HepG2 (cell line): ENCODE results near the gene HTRA2. TPM values are rescaled to one million over a fixed set of nuclear protein-coding genes. Genes with fewer than 3 reads are reported as not detected.
A peak's percentile ranks its signal among the peaks of the same experiment; 100 is the strongest.

Experiments used
- DNMT3B ChIP-seq: conservative IDR thresholded peaks from 2 replicates; pipeline ENCODE4 v1.6.1; 2016; ENCODE audit warnings: missing biosample characterization, control low read depth
- SP140L ChIP-seq: sonication (generic); formaldehyde crosslinking; IDR thresholded peaks from 2 replicates; pipeline ENCODE4 v1.4.0; 2020; ENCODE audit warnings: missing genetic modification reagents, borderline replicate concordance
- TAF15 ChIP-seq: fragments of 200-400 bp; formaldehyde crosslinking; IDR thresholded peaks from one replicate; pipeline ENCODE4 v1.6.1; 2018; ENCODE audit warnings: mild to moderate bottlenecking, low read depth, low read length; ENCODE audit not compliant: poor library complexity, severe bottlenecking
- ZNF136 ChIP-seq: sonication (generic); formaldehyde crosslinking; IDR thresholded peaks from 2 replicates; pipeline ENCODE4 v1.8.1; 2022; ENCODE audit warnings: low read depth, mild to moderate bottlenecking, moderate library complexity, missing genetic modification reagents
- polyA plus RNA-seq, 8 experiments: library from polyadenylated mRNA; depleted of rRNA in 3 of 8; stranded (reverse) in 7 of 8; unstranded in 1 of 8; fragments of >200 nt; fragmentation: Illumina TruSeq in 4 of 8; extraction: Trizol in 4 of 8; gene quantifications; 2 replicates each; pipeline versions ENCODE4 v1.2.1 to v1.2.3, GENCODE V29; 2011 to 2016; ENCODE audit warnings: low read depth in 4 of 8, missing spikeins in 1 of 8, mixed read lengths in 1 of 8; ENCODE audit not compliant: insufficient read depth in 1 of 8
- total RNA-seq, 5 experiments: library from RNA; depleted of rRNA; stranded (reverse); fragments of >200 nt; fragmentation: Illumina TruSeq; extraction: Trizol; gene quantifications; 2 replicates each; pipeline ENCODE4 v1.2.3, GENCODE V29; 2016; ENCODE audit warnings: low read depth in 1 of 5
- TF ChIP-seq, protein P1 (sequence below): sonication (generic); formaldehyde crosslinking; IDR thresholded peaks from 2 replicates; pipeline ENCODE4 v1.4.0; 2020; ENCODE audit warnings: missing genetic modification reagents, borderline replicate concordance
- TF ChIP-seq, protein P2 (sequence below): sonication (generic); formaldehyde crosslinking; IDR thresholded peaks from 2 replicates; pipeline ENCODE4 v1.4.0; 2020; ENCODE audit warnings: mild to moderate bottlenecking, missing genetic modification reagents
- TF ChIP-seq, protein P3 (sequence below): sonication (generic); formaldehyde crosslinking; IDR thresholded peaks from 2 replicates; pipeline ENCODE4 v1.4.0; 2020; ENCODE audit warnings: missing genetic modification reagents
- TF ChIP-seq, protein P4 (sequence below): sonication (generic); formaldehyde crosslinking; IDR thresholded peaks from 2 replicates; pipeline ENCODE4 v1.8.1; 2023; ENCODE audit warnings: mild to moderate bottlenecking, missing genetic modification reagents
- TF ChIP-seq, protein P5 (sequence below): sonication (generic); formaldehyde crosslinking; IDR thresholded peaks from 2 replicates; pipeline ENCODE4 v1.5.0; 2020; ENCODE audit warnings: missing genetic modification reagents

The HTRA2 gene
- total and polyA plus RNA-seq, 2 of the 13 experiments (the other 11 are each of a cell fraction or from before 2014, with no cell fraction given): 47.7 to 50.3 TPM

DNA sequence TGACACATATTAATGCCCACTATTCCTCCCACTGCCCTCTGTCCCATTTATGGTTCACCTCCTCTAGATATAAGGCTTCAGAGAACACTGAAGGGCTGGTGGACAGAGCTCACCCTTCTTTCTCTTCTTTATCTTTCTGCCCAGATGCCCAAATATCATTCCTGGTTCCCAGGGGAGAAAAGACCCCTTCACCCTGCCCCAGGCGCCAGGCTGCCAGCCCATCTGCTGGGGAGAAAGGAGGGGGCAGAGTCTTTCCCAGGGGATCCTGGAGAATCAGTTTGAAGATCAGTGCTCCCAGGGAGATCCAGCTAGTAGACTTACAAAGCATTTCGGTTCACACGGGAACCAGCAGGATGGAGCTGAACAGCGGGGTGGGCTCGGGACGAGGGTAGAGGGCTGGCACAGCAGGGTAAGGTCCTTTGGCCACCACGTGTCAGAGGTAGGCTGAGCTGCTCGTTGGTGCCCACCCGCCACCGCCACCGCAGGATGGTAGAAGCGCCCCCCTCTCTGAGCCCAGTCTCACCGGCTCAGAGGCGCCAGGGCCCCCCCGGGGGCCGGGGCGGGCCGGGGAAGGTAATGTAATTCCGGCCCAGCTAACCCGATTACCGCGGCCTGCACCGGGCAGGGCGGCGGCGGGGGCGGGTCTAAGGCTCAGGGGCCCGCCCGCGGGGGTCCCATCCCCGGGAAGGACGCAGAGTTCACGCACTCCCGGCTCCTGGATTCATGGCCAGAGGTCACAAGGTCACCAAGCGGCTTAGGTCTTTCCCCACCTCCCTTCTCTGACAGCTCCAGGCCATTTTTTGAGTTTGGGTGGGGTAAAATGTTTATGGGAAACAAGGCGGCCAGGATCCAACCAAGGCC is 16.8 kb upstream of the HTRA2 start (continued):
- TF ChIP-seq, protein P1, sequence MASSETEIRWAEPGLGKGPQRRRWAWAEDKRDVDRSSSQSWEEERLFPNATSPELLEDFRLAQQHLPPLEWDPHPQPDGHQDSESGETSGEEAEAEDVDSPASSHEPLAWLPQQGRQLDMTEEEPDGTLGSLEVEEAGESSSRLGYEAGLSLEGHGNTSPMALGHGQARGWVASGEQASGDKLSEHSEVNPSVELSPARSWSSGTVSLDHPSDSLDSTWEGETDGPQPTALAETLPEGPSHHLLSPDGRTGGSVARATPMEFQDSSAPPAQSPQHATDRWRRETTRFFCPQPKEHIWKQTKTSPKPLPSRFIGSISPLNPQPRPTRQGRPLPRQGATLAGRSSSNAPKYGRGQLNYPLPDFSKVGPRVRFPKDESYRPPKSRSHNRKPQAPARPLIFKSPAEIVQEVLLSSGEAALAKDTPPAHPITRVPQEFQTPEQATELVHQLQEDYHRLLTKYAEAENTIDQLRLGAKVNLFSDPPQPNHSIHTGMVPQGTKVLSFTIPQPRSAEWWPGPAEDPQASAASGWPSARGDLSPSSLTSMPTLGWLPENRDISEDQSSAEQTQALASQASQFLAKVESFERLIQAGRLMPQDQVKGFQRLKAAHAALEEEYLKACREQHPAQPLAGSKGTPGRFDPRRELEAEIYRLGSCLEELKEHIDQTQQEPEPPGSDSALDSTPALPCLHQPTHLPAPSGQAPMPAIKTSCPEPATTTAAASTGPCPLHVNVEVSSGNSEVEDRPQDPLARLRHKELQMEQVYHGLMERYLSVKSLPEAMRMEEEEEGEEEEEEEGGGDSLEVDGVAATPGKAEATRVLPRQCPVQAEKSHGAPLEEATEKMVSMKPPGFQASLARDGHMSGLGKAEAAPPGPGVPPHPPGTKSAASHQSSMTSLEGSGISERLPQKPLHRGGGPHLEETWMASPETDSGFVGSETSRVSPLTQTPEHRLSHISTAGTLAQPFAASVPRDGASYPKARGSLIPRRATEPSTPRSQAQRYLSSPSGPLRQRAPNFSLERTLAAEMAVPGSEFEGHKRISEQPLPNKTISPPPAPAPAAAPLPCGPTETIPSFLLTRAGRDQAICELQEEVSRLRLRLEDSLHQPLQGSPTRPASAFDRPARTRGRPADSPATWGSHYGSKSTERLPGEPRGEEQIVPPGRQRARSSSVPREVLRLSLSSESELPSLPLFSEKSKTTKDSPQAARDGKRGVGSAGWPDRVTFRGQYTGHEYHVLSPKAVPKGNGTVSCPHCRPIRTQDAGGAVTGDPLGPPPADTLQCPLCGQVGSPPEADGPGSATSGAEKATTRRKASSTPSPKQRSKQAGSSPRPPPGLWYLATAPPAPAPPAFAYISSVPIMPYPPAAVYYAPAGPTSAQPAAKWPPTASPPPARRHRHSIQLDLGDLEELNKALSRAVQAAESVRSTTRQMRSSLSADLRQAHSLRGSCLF (CRISPR knock-in tag): no peak
- TF ChIP-seq ZNF136 (CRISPR knock-in tag) (no peak), DNMT3B (no peak), TAF15 (peak; percentile 41), SP140L (no peak)
- TF ChIP-seq, protein P2, sequence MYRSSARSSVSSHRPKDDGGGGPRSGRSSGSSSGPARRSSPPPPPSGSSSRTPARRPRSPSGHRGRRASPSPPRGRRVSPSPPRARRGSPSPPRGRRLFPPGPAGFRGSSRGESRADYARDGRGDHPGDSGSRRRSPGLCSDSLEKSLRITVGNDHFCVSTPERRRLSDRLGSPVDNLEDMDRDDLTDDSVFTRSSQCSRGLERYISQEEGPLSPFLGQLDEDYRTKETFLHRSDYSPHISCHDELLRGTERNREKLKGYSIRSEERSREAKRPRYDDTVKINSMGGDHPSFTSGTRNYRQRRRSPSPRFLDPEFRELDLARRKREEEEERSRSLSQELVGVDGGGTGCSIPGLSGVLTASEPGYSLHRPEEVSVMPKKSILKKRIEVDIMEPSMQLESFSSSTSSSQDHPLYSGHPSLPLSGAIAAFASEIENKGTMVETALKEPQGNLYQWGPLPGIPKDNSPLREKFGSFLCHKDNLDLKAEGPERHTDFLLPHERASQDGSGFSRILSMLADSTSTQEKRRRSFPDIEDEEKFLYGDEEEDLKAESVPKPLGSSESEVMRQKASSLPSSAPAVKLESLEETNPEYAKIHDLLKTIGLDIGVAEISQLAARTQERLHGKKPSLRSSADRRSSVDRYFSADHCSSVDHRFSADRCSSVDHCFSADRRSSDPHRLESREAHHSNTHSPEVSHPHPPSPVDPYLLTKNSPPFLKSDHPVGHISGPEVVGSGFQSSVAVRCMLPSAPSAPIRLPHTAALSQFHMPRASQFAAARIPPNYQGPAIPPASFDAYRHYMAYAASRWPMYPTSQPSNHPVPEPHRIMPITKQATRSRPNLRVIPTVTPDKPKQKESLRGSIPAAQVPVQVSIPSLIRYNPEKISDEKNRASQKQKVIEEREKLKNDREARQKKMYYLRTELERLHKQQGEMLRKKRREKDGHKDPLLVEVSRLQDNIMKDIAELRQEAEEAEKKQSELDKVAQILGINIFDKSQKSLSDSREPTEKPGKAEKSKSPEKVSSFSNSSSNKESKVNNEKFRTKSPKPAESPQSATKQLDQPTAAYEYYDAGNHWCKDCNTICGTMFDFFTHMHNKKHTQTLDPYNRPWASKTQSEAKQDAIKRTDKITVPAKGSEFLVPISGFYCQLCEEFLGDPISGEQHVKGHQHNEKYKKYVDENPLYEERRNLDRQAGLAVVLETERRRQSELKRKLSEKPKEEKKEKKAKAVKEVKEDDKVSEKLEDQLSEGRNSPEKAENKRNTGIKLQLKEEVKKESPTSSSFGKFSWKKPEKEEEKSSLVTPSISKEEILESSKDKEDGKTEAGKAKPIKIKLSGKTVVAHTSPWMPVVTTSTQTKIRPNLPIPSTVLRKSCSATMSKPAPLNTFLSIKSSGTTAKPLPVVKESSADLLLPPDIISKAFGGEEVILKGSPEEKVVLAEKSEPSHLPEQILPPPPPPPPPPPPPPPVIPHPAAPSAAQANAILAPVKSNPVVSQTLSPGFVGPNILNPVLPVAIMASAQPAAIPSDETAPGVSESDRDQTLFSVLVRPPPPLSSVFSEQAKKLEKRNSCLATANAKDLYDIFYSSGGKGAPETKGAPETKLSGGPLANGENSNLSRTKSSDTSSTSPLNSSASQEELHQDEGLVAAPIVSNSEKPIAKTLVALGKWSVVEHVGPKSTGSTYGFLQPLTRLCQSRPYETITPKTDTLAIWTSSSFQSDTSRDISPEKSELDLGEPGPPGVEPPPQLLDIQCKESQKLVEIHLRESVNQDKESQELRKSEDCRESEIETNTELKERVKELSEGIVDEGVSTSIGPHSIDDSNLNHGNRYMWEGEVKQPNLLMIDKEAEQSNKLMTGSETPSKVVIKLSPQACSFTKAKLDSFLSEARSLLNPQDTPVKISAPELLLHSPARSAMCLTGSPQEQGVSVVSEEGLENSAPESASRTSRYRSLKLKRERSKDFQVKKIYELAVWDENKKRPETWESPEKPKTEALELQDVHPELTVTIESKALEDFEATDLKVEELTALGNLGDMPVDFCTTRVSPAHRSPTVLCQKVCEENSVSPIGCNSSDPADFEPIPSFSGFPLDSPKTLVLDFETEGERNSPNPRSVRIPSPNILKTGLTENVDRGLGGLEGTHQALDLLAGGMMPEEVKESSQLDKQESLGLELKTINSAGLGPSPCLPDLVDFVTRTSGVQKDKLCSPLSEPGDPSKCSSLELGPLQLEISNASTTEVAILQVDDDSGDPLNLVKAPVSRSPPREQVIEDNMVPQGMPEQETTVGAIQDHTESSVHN (CRISPR knock-in tag): no peak
- TF ChIP-seq, protein P3, sequence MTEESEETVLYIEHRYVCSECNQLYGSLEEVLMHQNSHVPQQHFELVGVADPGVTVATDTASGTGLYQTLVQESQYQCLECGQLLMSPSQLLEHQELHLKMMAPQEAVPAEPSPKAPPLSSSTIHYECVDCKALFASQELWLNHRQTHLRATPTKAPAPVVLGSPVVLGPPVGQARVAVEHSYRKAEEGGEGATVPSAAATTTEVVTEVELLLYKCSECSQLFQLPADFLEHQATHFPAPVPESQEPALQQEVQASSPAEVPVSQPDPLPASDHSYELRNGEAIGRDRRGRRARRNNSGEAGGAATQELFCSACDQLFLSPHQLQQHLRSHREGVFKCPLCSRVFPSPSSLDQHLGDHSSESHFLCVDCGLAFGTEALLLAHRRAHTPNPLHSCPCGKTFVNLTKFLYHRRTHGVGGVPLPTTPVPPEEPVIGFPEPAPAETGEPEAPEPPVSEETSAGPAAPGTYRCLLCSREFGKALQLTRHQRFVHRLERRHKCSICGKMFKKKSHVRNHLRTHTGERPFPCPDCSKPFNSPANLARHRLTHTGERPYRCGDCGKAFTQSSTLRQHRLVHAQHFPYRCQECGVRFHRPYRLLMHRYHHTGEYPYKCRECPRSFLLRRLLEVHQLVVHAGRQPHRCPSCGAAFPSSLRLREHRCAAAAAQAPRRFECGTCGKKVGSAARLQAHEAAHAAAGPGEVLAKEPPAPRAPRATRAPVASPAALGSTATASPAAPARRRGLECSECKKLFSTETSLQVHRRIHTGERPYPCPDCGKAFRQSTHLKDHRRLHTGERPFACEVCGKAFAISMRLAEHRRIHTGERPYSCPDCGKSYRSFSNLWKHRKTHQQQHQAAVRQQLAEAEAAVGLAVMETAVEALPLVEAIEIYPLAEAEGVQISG (CRISPR knock-in tag): no peak; the same call in 1 of the 2 replicates
- TF ChIP-seq, protein P4, sequence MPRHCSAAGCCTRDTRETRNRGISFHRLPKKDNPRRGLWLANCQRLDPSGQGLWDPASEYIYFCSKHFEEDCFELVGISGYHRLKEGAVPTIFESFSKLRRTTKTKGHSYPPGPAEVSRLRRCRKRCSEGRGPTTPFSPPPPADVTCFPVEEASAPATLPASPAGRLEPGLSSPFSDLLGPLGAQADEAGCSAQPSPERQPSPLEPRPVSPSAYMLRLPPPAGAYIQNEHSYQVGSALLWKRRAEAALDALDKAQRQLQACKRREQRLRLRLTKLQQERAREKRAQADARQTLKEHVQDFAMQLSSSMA (CRISPR knock-in tag): no peak; the same call in 1 of the 2 replicates
- TF ChIP-seq, protein P5, sequence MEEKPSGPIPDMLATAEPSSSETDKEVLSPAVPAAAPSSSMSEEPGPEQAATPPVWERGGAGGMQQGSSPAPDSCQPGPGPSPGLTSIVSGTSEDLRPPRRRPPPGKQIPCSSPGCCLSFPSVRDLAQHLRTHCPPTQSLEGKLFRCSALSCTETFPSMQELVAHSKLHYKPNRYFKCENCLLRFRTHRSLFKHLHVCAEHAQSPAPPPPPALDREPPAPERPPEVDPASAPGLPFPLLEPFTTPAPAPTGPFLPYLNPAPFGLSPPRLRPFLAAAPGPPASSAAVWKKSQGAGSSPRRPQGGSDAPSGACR (CRISPR knock-in tag): no peak
